ENCODE measurements around the gene CDH1.
"Not testable (repeated sequence)": the region's sequence is repeated elsewhere in the genome, so short reads cannot be mapped to it uniquely, and the experiment has no call there.

The CDH1 gene

GRCh38 chr16:68762996-68763756 is 26.1 kb downstream of the CDH1 start:
- no peak for DNase-seq (ENCODE audit: low read depth)

GRCh38 chr16:68764862-68765261 is 27.8 kb downstream of the CDH1 start:
- no peak for DNase-seq (ENCODE audit: low read depth)

- DNase-seq (ENCODE audit: low read depth) = no peak
These were observed 30.5 kb downstream of the CDH1 start for GRCh38 chr16:68767581-68767980.

GRCh38 chr16:68768175-68768574 is 31.1 kb downstream of the CDH1 start:
- no peak for DNase-seq (ENCODE audit: low read depth)

- no peak for DNase-seq (ENCODE audit: low read depth)
These were observed 31.7 kb downstream of the CDH1 start for GRCh38 chr16:68768771-68769170.

GRCh38 chr16:68770671-68771070 is 33.6 kb downstream of the CDH1 start:
- DNase-seq (ENCODE audit: low read depth) = no peak

- DNase-seq (ENCODE audit: low read depth) = no peak
These were observed 35.1 kb downstream of the CDH1 start for GRCh38 chr16:68772030-68772681.

- no peak for DNase-seq (ENCODE audit: low read depth)
These were observed 35.8 kb downstream of the CDH1 start for GRCh38 chr16:68772871-68773270.

GRCh38 chr16:68774982-68775634 is 38.0 kb downstream of the CDH1 start:
- no peak for DNase-seq (ENCODE audit: low read depth)

GRCh38 chr16:68776821-68777485 is 39.9 kb downstream of the CDH1 start:
- DNase-seq (ENCODE audit: low read depth) = no peak

- DNase-seq (ENCODE audit: low read depth) = no peak
These were observed 41.6 kb downstream of the CDH1 start for GRCh38 chr16:68778551-68779231.

- no peak for DNase-seq (ENCODE audit: low read depth)
These were observed 42.8 kb downstream of the CDH1 start for GRCh38 chr16:68779891-68780290.

GRCh38 chr16:68781784-68782183 is 44.7 kb downstream of the CDH1 start:
- DNase-seq (ENCODE audit: low read depth) = no peak

GRCh38 chr16:68782198-68783174 is 45.4 kb downstream of the CDH1 start:
- no peak for DNase-seq (ENCODE audit: low read depth)

- no peak for DNase-seq (ENCODE audit: low read depth)
These were observed 47.1 kb downstream of the CDH1 start for GRCh38 chr16:68784226-68784625.

GRCh38 chr16:68784721-68785120 is 47.6 kb downstream of the CDH1 start:
- DNase-seq (ENCODE audit: low read depth) = no peak

- DNase-seq (ENCODE audit: low read depth) = no peak
These were observed 48.6 kb downstream of the CDH1 start for GRCh38 chr16:68785715-68786114.

GRCh38 chr16:68786685-68787418 is 49.8 kb downstream of the CDH1 start:
- DNase-seq (ENCODE audit: low read depth) = no peak

- not testable (repeated sequence) for DNase-seq (ENCODE audit: low read depth)
These were observed 50.3 kb downstream of the CDH1 start for GRCh38 chr16:68787419-68787807.

GRCh38 chr16:68790130-68790761 is 53.2 kb downstream of the CDH1 start:
- DNase-seq (ENCODE audit: low read depth) = peak; percentile 74
